Stimulated activated naive CD8-positive, alpha-beta T cell treated with anti-CD3 and anti-CD28 coated beads, Interleukin-15, amount 100 ng/mL, for 72 hours (primary cell): ENCODE results near the gene UTP11.

Experiments
- ATAC-seq: fragments of 150-1000 bp; cut with Tn5 transposase; 2 replicates; pipeline ENCODE4 v1.10.0; 2021; ENCODE audit warnings: mild to moderate bottlenecking, moderate library complexity
- DNase-seq, 2 donors: peaks; one replicate each; pipeline ENCODE4 v3.0.0; 2021 to 2022
- H3K27ac Mint-ChIP-seq, 2 donors: one replicate each; pipeline ENCODE4 v1.8.0; 2022; ENCODE audit warnings: mild to moderate bottlenecking in 2 of 2, mixed read lengths in 2 of 2, moderate library complexity in 2 of 2
- H3K27me3 Mint-ChIP-seq: one replicate; pipeline ENCODE4 v1.8.0; 2022; ENCODE audit warnings: mixed read lengths
- H3K4me1 Mint-ChIP-seq: one replicate; pipeline ENCODE4 v1.8.0; 2022; ENCODE audit warnings: mild to moderate bottlenecking, mixed read lengths
- H3K4me3 Mint-ChIP-seq, 2 donors: one replicate each; pipeline ENCODE4 v1.8.0; 2022; ENCODE audit warnings: mild to moderate bottlenecking in 2 of 2, mixed read lengths in 2 of 2, moderate library complexity in 1 of 2
- H3K9me3 Mint-ChIP-seq, 2 donors: one replicate each; pipeline ENCODE4 v1.8.0; 2022; ENCODE audit warnings: mixed read lengths in 2 of 2

UTP11 gene

DNA sequence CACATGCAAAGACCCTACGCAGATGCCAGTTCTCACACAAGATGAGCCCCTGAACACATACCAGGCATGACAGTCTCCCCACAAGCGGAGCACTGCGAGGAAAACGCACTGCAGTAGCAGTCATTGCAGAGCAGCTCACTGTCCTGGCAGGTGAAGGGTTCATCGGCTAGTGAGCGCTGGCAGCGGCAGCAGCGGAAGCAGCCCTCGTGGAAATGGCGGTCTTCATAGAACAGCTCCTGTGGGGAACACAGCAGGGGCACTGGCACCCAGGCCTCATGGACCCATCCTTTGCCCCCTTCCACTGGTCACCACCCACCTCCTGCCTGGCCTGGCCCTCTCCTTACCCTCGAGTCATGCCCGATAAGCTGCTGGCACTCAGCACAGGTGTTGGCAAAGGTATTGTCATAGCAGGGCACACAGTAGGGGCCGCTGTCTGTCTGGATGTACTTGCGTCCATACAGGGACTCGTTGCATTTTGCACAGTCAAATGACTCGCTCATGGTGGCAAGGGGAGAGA, 13.6 kb upstream of the UTP11 start:
- no peaks in the 10 kb centered on the region for H3K9me3 Mint-ChIP-seq
- H3K4me3 Mint-ChIP-seq: peak overlapping the region; percentile 81 to 82
- DNase-seq (peak in 1 of 2 donors; percentile 29), ATAC-seq (peak; percentile 51)
- H3K27me3 Mint-ChIP-seq: no peaks in the 10 kb centered on the region
- peak overlapping the region; percentile 98 to 100 for H3K27ac Mint-ChIP-seq
- H3K4me1 Mint-ChIP-seq: peaks cover 82% of the 10 kb centered on the region

DNA sequence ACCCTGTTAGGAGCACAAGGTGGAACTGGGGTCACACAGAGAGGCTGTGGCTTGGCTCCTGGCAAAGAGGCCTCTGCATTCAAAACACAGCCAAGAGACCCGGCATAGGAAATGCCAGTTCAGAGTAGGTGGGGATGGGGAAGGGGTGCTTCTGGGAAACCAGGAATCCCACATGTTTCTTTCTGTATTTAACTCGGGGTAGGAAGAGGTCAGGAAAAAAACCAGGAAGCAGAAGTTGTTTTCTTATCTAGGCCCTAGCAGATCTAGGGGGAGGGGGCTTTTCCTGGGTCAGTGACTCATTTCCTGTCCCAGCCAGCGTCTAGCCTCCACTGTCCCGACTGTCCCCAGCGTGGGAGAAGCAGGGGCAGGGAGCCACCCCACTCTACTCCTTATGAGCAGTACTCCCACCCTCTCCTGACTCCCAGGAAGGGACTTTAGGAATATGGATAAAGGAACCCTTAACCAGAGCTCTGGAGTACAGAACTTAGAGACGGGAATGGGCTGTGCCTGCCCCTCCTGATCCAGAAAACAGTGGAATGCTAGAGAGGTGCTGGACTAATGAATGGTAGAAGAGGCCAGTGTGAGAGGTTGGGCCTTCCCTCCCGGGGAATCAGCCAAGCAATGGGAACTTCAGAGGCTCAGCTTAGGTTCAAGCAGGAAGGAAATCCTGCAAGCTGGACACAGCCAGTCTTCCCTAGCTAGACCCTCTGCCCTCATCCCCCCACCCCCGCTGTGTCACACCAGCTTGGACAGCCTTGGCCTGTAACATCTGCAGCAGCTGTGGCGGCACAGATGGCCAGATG, 12.9 kb upstream of the UTP11 start:
- peaks cover 87% of the 10 kb centered on the region for H3K4me1 Mint-ChIP-seq
- peak overlapping the region; percentile 98 to 100 for H3K27ac Mint-ChIP-seq
- DNase-seq: peak in 1 of 2 donors; percentile 34
- H3K27me3 Mint-ChIP-seq: no peaks in the 10 kb centered on the region
- no peaks in the 10 kb centered on the region for H3K9me3 Mint-ChIP-seq
- ATAC-seq: peak; percentile 33
- peak overlapping the region; percentile 81 to 82 for H3K4me3 Mint-ChIP-seq

DNA sequence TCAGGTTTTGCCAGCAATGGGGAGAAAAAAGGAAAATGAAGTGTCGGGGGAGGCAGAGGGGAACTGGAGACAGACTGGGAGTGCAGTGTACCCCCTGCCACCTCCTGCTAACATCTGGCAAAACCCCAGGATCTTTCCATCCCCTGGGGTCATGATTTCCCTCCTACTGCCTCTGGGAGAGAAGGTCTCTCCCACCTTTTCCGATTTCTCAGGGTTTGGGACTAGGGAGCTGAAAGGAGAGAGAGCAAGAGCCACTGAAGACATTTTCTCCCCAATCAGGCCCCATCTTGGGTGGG, 12.4 kb upstream of the UTP11 start:
- peak overlapping the region; percentile 57 to 82 for H3K4me3 Mint-ChIP-seq
- H3K27me3 Mint-ChIP-seq: no peaks in the 10 kb centered on the region
- no peak for DNase-seq
- H3K9me3 Mint-ChIP-seq: no peaks in the 10 kb centered on the region
- peak overlapping the region; percentile 95 to 100 for H3K27ac Mint-ChIP-seq
- H3K4me1 Mint-ChIP-seq: peaks cover 84% of the 10 kb centered on the region
- no peak for ATAC-seq

DNA sequence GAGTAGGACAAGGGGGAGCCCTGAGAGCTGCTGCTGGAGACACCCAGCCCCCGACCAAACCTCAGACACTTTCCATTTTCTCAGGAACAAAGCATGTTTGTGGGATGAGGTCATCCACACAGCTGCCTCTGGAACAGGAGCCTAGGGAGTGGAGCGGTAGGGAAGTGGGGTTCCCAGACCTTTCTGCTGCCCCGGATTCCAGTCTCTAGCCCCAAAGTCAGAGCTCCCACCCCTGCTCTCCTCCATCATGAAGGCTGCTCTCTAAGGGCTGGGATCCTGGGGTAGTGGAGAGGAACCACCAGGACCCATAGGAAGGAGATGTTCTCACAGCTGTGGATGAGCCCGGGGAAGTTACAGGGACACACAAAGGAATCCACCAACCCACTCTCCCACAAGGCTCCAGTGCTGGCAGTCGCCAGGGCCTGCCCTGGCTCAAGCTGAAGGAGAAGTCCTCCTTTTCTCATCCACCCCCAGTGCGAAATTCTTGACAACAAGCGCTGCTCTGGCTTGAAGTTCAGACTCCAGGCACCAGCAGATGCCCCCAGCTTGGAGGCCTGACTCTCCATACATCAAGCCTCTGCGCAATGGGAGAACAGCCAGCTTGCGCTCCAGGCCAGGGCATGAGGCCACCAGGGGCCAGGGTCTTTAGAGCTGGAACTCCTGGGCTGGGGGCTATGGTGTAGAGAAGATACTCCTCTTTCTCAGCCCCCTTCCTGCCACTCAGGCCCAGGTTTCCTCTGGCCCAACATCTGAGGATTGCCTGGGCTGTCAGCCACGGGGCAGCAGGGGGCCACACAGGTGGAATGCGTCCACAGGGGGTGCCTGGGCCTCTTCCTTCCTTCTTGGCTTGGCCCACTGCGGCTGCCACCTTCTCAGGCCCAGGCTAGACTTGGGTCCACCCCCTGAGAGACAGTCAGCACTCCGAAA, 11.7 kb upstream of the UTP11 start:
- peaks cover 82% of the 10 kb centered on the region for H3K4me1 Mint-ChIP-seq
- H3K27ac Mint-ChIP-seq: peak overlapping the region; percentile 88 to 95
- no peaks in the 10 kb centered on the region for H3K9me3 Mint-ChIP-seq
- DNase-seq: no peak
- H3K4me3 Mint-ChIP-seq: peak overlapping the region; percentile 57 to 82
- ATAC-seq: no peak
- H3K27me3 Mint-ChIP-seq: no peaks in the 10 kb centered on the region

DNA sequence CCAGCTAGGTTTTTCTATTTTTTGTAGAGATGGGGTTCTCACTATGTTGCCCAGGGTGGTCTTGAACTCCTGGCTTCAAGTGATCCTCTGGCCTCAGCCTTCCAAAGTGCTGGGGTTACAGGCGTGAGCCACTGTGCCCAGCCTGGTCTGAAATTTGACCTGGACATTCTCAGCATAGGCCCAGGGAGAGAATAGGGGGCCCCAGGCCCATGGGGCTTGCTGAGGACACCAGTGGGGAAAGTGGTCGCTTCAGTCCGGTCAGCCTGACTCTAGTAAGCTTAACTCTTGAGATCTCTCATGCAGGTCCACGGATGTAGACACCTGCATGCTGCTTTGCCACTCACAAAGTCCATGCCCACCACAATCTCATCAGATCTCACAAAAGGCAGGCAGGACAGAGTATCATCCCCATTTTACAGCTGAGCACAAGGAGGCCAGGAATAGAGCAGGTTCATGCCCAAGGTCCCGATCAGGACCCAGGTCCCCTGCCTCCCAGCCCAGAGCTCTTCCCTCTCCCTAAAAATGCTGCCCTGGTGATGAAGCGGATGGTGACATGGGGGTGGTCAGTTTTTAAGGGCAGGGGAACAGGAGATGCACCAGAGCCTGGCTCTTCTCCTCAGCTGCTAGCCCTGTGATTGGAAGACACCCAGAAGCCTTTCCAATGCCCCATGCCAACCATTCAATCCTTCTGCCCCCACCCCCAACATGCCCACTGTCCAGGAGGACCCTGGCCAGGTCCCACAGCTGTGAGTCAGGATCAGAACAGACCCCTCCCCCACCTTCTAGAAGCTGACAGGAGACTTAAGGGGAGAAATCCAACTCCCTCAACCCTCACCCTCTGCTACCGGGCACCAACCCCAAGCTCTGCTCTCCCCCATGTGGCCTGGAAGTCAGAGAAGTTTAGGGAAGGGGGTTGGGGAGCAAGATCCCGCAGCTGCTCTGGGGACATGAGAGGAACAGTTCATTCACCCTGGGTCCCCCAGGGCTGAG, 9.0 kb upstream of the UTP11 start:
- Mint-ChIP-seq H3K9me3 (no peaks in the 10 kb centered on the region), H3K27me3 (no peaks in the 10 kb centered on the region), H3K27ac (peak overlapping the region; percentile 91 to 96), H3K4me1 (peaks cover 66% of the 10 kb centered on the region), H3K4me3 (peak overlapping the region; percentile 87)
- ATAC-seq (no peak), DNase-seq (no peak)

DNA sequence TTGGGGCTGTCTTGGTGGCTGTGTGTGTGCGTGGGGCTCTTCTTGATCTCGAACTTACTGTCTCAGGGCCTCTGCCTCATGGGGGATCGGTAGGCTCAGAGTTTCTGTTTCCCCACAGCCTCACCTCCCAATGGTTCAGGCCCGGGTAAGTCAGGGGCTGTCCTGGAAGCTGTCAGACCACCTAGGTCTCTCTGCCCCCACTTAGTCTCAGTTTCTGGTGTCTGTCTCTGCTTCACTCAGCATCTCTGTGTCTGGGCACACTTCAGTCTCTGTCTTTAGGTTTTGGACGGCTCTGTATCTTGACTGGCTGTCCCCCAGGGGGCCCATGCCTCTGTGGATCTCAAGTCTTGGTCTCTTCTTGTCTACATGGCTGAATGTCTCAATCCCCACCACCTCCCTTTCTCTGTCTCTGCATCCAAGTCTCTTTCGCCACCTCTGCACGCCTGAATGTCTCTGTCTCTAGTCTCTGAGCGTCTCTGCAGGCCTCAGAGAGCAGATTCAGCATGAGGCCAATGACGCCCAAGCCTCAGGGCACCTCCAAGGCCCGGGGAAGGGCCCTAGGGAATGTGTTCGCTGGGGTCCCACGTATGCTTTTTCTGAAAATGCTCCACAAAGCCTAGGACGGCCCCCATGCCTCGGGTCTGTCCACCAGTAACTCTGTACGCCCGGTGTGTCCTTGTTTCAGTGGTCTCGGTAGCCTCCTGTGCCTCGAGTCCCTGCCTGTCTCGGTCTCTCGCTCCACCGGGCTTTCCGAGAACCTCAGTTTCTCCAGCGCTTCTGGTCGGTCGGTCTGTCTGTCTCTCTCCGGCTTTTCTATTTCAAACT, 8.0 kb upstream of the UTP11 start:
- peaks cover 66% of the 10 kb centered on the region for H3K4me1 Mint-ChIP-seq
- H3K4me3 Mint-ChIP-seq: peak overlapping the region; percentile 87
- DNase-seq: no peak
- H3K9me3 Mint-ChIP-seq: no peaks in the 10 kb centered on the region
- H3K27me3 Mint-ChIP-seq: no peaks in the 10 kb centered on the region
- ATAC-seq: peak; percentile 47
- H3K27ac Mint-ChIP-seq: peak overlapping the region; percentile 91 to 96

DNA sequence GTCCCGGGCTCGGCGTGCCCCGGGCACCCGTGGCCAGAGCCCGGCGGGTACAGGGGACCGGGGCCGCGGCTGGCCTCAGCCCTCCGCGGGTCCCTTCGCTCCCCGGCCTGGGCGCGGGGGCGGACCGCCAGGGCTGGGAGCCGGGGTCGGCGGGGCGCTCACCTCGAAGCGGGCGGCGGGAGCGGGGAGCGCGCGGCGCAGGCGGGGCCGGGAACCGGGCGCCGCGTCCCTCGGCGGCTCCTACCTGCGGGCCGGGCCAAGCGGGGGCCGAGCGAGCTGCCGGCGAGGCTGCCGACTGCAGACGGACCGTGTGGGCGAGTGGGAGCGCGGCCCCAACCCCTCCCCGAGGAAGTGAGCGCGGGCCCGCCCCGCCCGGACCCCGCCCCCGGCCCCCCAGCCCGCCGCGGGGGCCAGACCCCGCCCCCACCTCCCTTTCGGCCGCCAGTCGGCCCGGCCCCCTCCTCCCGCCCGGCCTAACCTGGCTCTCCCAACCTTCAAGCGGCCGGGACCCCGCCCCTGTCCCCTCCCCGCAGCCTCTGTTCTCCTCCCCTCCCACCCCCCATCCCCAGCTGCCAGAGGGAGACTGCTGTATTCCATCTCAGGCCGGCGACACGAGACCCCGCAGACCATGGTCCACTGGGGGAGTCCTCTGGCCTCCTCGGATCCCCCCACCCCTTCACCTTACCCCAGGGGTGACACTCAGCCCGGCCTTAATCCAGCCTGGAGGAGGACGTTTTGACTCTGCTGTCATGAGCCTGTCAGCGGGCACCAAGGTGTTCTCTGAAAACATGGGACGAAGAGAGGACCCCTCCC, 7.1 kb upstream of the UTP11 start, which contains the start of gene FHL3:
TSS of gene FHL3 (minus strand) at position 320 of the 813 bp plus-strand sequence. CDS start 6,102 bp downstream, outside the sequence.
- H3K27ac Mint-ChIP-seq: peak within 1 kb of the TSS; percentile 91 to 96
- peaks cover 66% of the 10 kb centered on the region for H3K4me1 Mint-ChIP-seq
- H3K9me3 Mint-ChIP-seq: no peaks in the 10 kb centered on the region
- H3K27me3 Mint-ChIP-seq: no peaks in the 10 kb centered on the region
- H3K4me3 Mint-ChIP-seq: peak within 1 kb of the TSS; percentile 87
- DNase-seq (peak in 1 of 2 donors; percentile 51), ATAC-seq (peak; percentile 38)

DNA sequence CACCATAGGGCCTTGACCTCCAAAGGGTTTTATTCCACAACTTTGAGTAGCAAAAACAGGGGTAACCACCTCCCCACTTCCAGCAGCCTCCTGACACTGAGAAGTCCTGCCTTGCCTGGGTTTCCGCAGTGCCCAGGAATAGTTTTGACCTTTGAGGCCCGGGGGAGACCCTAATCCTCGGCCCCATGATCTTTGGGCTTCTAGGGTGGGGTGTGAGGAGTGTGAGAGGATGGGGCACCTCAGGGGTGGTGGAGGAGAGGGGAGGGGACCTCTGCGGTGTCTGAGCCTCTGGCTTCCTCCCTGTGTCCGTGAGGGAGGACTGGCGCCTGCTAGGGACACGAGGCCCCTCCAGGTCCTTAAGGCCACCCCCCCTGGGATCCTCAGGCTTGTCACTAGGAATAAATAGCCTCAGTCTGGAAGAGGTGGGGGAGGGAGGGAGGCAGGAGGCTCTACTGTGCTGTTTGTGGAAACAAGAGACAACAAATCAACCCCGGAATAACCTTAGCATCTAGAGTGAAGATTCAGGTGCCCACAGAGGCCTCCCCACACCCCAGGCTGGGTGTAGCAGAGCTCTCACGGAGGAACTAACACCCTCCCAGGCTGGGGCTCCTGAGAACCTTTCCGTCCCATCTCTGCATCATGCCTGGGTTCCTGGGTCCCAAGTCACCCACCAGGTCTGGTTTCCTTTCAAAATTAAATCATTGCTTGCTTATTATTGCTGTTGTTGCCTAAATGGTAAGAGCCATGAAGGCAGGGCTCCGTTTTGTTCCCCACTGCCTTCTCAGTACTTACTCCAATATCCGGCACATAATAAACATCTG, 6.3 kb upstream of the UTP11 start:
- Mint-ChIP-seq H3K4me1 (peaks cover 66% of the 10 kb centered on the region), H3K9me3 (no peaks in the 10 kb centered on the region), H3K27ac (peak overlapping the region; percentile 48 to 61), H3K4me3 (peak overlapping the region; percentile 73 to 75), H3K27me3 (no peaks in the 10 kb centered on the region)
- ATAC-seq (no peak), DNase-seq (no peak)

DNA sequence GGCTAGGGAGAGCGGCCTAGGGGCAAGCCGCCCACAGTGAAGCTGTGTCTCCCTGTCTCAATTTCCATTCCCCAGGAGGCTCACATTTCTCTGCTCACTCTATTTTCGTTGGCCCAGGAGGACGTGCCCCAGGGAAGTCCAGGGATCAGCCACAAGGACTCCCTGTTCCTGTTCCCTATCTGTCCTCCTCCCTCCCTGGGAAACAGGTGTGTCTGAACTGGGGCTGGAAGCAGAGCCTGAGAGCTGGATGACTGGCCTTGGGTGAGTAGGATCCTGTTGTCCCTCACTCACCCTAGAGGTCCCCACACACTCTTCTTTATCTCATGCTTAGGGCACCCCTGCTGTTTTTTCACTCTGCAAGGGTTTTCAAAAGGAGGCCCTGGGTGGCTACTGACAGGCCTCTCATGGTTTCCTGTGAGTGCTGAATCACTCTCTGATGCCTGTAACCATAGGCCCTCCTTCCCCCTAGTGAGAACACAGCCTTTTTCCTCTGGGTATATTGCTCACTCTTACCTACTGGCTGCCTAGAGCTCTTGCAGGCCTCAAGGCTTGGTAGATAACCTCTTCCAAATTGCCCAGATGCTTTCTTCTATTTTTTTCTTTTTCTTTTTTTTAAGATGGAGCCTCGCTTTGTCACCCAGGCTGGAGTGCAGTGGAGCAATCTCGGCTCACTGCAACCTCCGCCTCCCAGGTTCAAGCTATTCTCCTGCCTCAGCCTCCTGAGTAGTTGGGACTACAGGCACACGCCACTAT, 3.3 kb upstream of the UTP11 start:
- ATAC-seq: peak; percentile 82
- H3K27ac Mint-ChIP-seq: peak overlapping the region; percentile 99
- peak; percentile 69 to 76 for DNase-seq
- H3K4me3 Mint-ChIP-seq: peak overlapping the region; percentile 71 to 81
- no peaks in the 10 kb centered on the region for H3K9me3 Mint-ChIP-seq
- peaks cover 74% of the 10 kb centered on the region for H3K4me1 Mint-ChIP-seq
- H3K27me3 Mint-ChIP-seq: no peaks in the 10 kb centered on the region

DNA sequence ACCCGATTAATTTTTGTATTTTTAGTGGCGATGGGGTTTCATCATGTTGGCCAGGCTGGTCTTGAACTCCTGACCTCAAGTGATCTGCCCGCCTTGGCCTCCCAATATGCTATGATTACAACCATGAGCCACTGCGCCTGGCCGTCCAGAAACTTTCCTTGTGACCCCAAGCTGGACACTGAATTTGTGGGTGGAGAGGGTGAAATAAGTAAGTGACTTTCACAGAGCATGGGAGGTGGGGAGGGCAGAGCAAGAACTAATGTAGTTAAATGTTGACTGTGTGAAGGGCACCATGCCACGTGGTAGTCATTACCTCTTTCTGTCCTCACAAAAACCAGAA, 2.7 kb upstream of the UTP11 start:
- H3K4me3 Mint-ChIP-seq: peak overlapping the region; percentile 39 to 71
- H3K27me3 Mint-ChIP-seq: no peaks in the 10 kb centered on the region

DNA sequence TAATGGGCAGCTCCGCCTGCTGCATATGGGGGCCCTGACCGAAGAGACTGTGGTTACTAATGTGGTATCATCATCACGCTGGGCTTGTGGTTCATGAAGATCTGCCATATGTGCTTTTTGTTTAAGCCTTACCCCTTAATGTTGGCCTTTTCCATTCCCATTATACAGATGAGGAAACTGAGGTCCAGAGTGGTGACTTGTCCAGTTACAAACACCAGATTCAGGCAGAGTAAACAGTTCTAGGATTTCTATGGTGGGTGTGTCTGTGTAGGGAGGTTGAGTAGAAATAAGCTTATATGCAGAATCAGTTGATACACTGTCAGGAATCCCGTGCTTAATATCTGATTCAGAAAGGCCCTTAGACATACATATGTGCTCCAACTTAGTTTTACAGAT, 691 bp downstream of the UTP11 start:
- DNase-seq (no peak), ATAC-seq (no peak)
- peak overlapping the region; percentile 98 to 99 for H3K27ac Mint-ChIP-seq
- H3K4me3 Mint-ChIP-seq: peak overlapping the region; percentile 96 to 99
- H3K9me3 Mint-ChIP-seq: no peaks in the 10 kb centered on the region
- no peaks in the 10 kb centered on the region for H3K27me3 Mint-ChIP-seq
- peaks cover 72% of the 10 kb centered on the region for H3K4me1 Mint-ChIP-seq

More for the DNA sequence above, 2.7 kb upstream of the UTP11 start:
- Mint-ChIP-seq H3K4me1 (peaks cover 74% of the 10 kb centered on the region), H3K27ac (peak overlapping the region; percentile 99), H3K9me3 (no peaks in the 10 kb centered on the region)
- no peak for ATAC-seq
- no peak for DNase-seq

DNA sequence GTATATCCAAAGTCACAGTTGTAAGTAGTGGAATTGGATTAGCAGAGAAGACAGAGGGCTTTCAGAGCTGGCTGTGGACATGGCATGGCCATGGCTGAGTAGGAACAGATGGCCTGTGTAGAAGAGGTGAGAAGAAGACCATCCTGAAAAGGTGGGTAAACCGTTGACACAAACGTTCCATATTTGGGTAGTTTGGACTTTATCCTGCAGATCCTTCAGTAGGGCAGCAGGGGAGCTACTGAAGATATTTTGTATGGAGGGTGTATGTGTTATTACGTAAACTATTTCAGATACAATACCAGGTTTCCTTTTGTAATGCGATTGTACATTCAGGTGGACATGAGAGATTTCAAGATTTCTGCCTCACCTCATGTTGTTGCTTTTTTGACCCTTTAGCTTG, 1.6 kb downstream of the UTP11 start:
- ATAC-seq: no peak
- Mint-ChIP-seq H3K27ac (peak overlapping the region in 1 of 2 donors; percentile 58), H3K27me3 (no peaks in the 10 kb centered on the region), H3K4me3 (peak overlapping the region; percentile 96 to 99), H3K9me3 (no peaks in the 10 kb centered on the region), H3K4me1 (peaks cover 69% of the 10 kb centered on the region)
- no peak for DNase-seq
